ENCODE data around the gene GALK1. TPM values are rescaled to one million over a fixed set of nuclear protein-coding genes. Genes with fewer than 3 reads are reported as not detected.

GALK1 gene
- total and polyA plus RNA-seq, 9 of the 15 experiments (the other 6 are each of a cell fraction or from before 2014, with no cell fraction given) = 0.45 to 51.6 (median 17.4) TPM

GRCh38 chr17:75778861-75779249 lies 13.9 kb upstream of the GALK1 start (continued):
- no peak for TF ChIP-seq TGIF2 (CRISPR knock-in tag; IDR thresholded peaks at IDR 0.05)
- no peak for TF ChIP-seq NCOA1 (IDR thresholded peaks at IDR 0.05; ENCODE audit: low read depth)
- no peak for TF ChIP-seq HOXB6 (CRISPR knock-in tag; IDR thresholded peaks at IDR 0.05; ENCODE audit: borderline replicate concordance)
- no peak for TF ChIP-seq MEF2D (tag; conservative IDR thresholded peaks at IDR 0.05; ENCODE audit: low read depth)
- TF ChIP-seq ZNF551 (CRISPR knock-in tag; IDR thresholded peaks at IDR 0.05) = 0 out of 2 replicates have a peak, but pooled peaks have one; percentile 37
- peak; percentile 20; the same call in 1 of the 2 replicates for TF ChIP-seq ZNF124 (CRISPR knock-in tag; IDR thresholded peaks at IDR 0.05)
- TF ChIP-seq USF2 (CRISPR knock-in tag; IDR thresholded peaks at IDR 0.05) = no peak; the same call in 1 of the 2 replicates
- no peak for TF ChIP-seq SRSF1 (IDR thresholded peaks at IDR 0.05; ENCODE audit: low read depth, low read length)
- no peak for TF ChIP-seq MYNN (IDR thresholded peaks at IDR 0.05)
- no peak for TF ChIP-seq MYNN (CRISPR knock-in tag; IDR thresholded peaks at IDR 0.05)
- TF ChIP-seq FOXA3 (CRISPR knock-in tag; conservative IDR thresholded peaks at IDR 0.05 in 1 of 2, IDR thresholded peaks at IDR 0.05 in 1 of 2) = no peak; a peak in 2 of 4 replicates
- no peak for TF ChIP-seq KDM5B (IDR thresholded peaks at IDR 0.05; ENCODE audit: insufficient replicate concordance, low read depth, low read length)
- no peak for TF ChIP-seq TEAD1 (CRISPR knock-in tag; IDR thresholded peaks at IDR 0.05)
- TF ChIP-seq SNRNP70 (optimal IDR thresholded peaks at IDR 0.05; ENCODE audit: low read depth, low read length) = peak; percentile 73
- no peak for TF ChIP-seq ZNF184 (CRISPR knock-in tag; IDR thresholded peaks at IDR 0.05)
- TF ChIP-seq NFATC3 (IDR thresholded peaks at IDR 0.05) = no peak
- peak; percentile 8; the same call in 1 of the 2 replicates for TF ChIP-seq PTBP1 (IDR thresholded peaks at IDR 0.05; ENCODE audit: low read depth, low read length)
- TF ChIP-seq GABPB1 (CRISPR knock-in tag; IDR thresholded peaks at IDR 0.05) = no peak
- TF ChIP-seq NR2F6 (CRISPR knock-in tag; IDR thresholded peaks at IDR 0.05) = no peak
- TF ChIP-seq FOXJ2 (tag; IDR thresholded peaks at IDR 0.05) = no peak
- TF ChIP-seq DMBX1 (CRISPR knock-in tag; IDR thresholded peaks at IDR 0.05; ENCODE audit: borderline replicate concordance) = no peak
- peak; percentile 71 for TF ChIP-seq DACH1 (IDR thresholded peaks at IDR 0.05; ENCODE audit: partially characterized antibody)
- no peak for TF ChIP-seq BACH1 (tag; IDR thresholded peaks at IDR 0.05)
- no peak for TF ChIP-seq PHB2 (IDR thresholded peaks at IDR 0.05; ENCODE audit: low read depth)
- TF ChIP-seq ZNF583 (CRISPR knock-in tag; IDR thresholded peaks at IDR 0.05) = peak; percentile 47; the same call in 1 of the 2 replicates
- TF ChIP-seq HMGN3 (IDR thresholded peaks at IDR 0.05; ENCODE audit: borderline replicate concordance, extremely low read depth, insufficient read length, low read depth, low read length) = no peak
- 0 out of 2 replicates have a peak, but pooled peaks have one; percentile 29 for TF ChIP-seq ETS1 (conservative IDR thresholded peaks at IDR 0.05; ENCODE audit: control insufficient read depth, low read depth, low read length)
- no peak; the same call in 1 of the 2 replicates for TF ChIP-seq IRF1 (CRISPR knock-in tag; IDR thresholded peaks at IDR 0.05; ENCODE audit: borderline replicate concordance)
- no peak for TF ChIP-seq JUN (IDR thresholded peaks at IDR 0.05; ENCODE audit: borderline replicate concordance, low read depth, low read length)
- TF ChIP-seq JUN (CRISPR knock-in tag; IDR thresholded peaks at IDR 0.05; ENCODE audit: borderline replicate concordance) = 0 out of 2 replicates have a peak, but pooled peaks have one; percentile 30

All from K562 (cell line).